Ishikawa (cell line): ENCODE measurements around the gene TMEM79.

Experiments used
- CEBPB ChIP-seq: IDR thresholded peaks from 2 replicates; pipeline ENCODE4 v1.6.1; 2012
- CREB1 ChIP-seq: IDR thresholded peaks from 2 replicates; pipeline ENCODE4 v1.6.1; 2012; ENCODE audit warnings: low read depth
- EP300 ChIP-seq: IDR thresholded peaks from 2 replicates; pipeline ENCODE4 v1.6.1; 2012; ENCODE audit warnings: borderline replicate concordance
- FOXM1 ChIP-seq: IDR thresholded peaks from 2 replicates; pipeline ENCODE4 v1.6.1; 2012; ENCODE audit warnings: low read depth, borderline replicate concordance
- MAX ChIP-seq: IDR thresholded peaks from 2 replicates; pipeline ENCODE4 v1.6.1; 2012
- RAD21 ChIP-seq: IDR thresholded peaks from 2 replicates; pipeline ENCODE4 v1.6.1; 2012; ENCODE audit warnings: low read depth
- REST ChIP-seq: IDR thresholded peaks from 2 replicates; pipeline ENCODE4 v1.6.1; 2012; ENCODE audit warnings: low read depth, mild to moderate bottlenecking
- TAF1 ChIP-seq: IDR thresholded peaks from 2 replicates; pipeline ENCODE4 v1.6.1; 2012; ENCODE audit warnings: low read depth, mild to moderate bottlenecking
- TCF12 ChIP-seq: IDR thresholded peaks from 2 replicates; pipeline ENCODE4 v1.6.1; 2012; ENCODE audit warnings: low read depth
- TEAD4 ChIP-seq: IDR thresholded peaks from 2 replicates; pipeline ENCODE4 v1.6.1; 2012
- USF1 ChIP-seq: IDR thresholded peaks from 2 replicates; pipeline ENCODE4 v1.6.1; 2012
- YY1 ChIP-seq: IDR thresholded peaks from 2 replicates; pipeline ENCODE4 v1.6.1; 2012; ENCODE audit warnings: low read depth
- ZBTB7A ChIP-seq: IDR thresholded peaks from 2 replicates; pipeline ENCODE4 v1.6.1; 2012; ENCODE audit warnings: low read depth

- TF ChIP-seq MAX (no peak), CREB1 (no peak), USF1 (no peak), EP300 (no peak), TCF12 (no peak), REST (no peak), RAD21 (no peak), TAF1 (no peak), CEBPB (no peak), FOXM1 (no peak), YY1 (no peak), TEAD4 (no peak), ZBTB7A (no peak)
Measured at GRCh38 chr1:156241311-156241811, 42.8 kb upstream of the TMEM79 start.
